GM10266 (cell line): ENCODE measurements around the gene AGAP1.
"Not testable (repeated sequence)": the region's sequence is repeated elsewhere in the genome, so short reads cannot be mapped to it uniquely, and the experiment has no call there.

Experiments
- DNase-seq: peaks from one replicate; pipeline ENCODE4 v3.0.0; 2012; ENCODE audit errors: extremely low spot score
- CTCF ChIP-seq: IDR thresholded peaks from 2 replicates; pipeline ENCODE4 v1.5.1; 2012; ENCODE audit warnings: mild to moderate bottlenecking, low read depth; ENCODE audit not compliant: control insufficient read depth, insufficient read depth; ENCODE audit errors: missing control alignments

AGAP1 gene

GRCh38 chr2:236089271-236090026, 595.6 kb downstream of the AGAP1 start:
- no peak for DNase-seq
- TF ChIP-seq CTCF = no peak

- no peak for TF ChIP-seq CTCF
- DNase-seq = no peak
These were observed 596.2 kb downstream of the AGAP1 start for GRCh38 chr2:236090027-236090382.

GRCh38 chr2:236090826-236091225, 597.0 kb downstream of the AGAP1 start:
- DNase-seq = not testable (repeated sequence)

GRCh38 chr2:236092714-236093113, 598.9 kb downstream of the AGAP1 start:
- DNase-seq = no peak
- TF ChIP-seq CTCF = no peak

GRCh38 chr2:236093134-236093533, 599.3 kb downstream of the AGAP1 start:
- no peak for TF ChIP-seq CTCF

GRCh38 chr2:236095504-236095903, 601.7 kb downstream of the AGAP1 start:
- no peak for TF ChIP-seq CTCF
- DNase-seq = no peak

More at GRCh38 chr2:236093134-236093533, 599.3 kb downstream of the AGAP1 start:
- DNase-seq = no peak

GRCh38 chr2:236101311-236101950, 607.6 kb downstream of the AGAP1 start:
- no peak for DNase-seq
- TF ChIP-seq CTCF = no peak
